Choroid plexus epithelial cell (primary cell): Measurements from ENCODE around the gene PHACTR1.

Experiments
- DNase-seq: peaks from one replicate; pipeline ENCODE4 v3.0.0-alpha.2; 2010; ENCODE audit warnings: low read depth
- H3K4me3 ChIP-seq: 2 replicates; pipeline ENCODE4 v1.5.1; 2011; ENCODE audit warnings: low read depth, mild to moderate bottlenecking, control low read depth, low read length, moderate library complexity
- TF ChIP-seq, protein P1 (sequence below): conservative IDR thresholded peaks from 2 replicates; pipeline ENCODE4 v1.5.1; 2011; ENCODE audit warnings: low read depth, mild to moderate bottlenecking, control low read depth, inconsistent platforms, low read length, moderate library complexity

Gene PHACTR1

DNA sequence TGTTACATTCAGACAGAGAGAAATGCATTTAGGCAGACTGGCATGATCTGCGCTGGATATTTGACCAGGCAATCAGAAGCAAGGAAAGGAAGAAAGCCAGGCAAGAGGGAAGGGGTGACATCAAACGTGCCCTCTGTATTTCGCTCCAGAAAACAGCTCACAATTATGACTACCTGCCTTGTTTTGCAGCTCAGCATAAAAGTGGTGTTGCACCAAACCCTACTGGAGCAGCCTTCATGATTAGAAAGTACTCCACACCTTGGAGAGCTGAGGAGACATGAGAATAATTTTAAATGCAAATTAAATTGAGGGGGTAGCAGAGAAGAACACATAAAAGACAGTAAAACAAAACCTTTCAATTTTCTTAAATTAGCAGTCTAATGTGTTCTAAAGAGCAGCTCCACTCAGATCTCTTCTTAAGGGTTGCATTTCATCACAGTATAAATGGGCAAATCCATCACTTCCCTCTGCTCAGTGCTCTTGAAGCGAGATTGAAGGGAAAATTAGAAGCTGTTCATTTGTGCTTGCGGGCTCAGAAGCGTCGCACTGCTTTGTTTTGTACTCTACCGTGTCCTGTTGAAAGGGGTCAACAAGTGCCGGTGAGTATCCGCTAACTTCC, at the start of gene PHACTR1:
TSS of gene PHACTR1 (plus strand) at position 470 of the 619 bp plus-strand sequence.
- H3K4me3 ChIP-seq = no peak within 1 kb of the TSS
- DNase-seq = no peak
- TF ChIP-seq, protein P1, sequence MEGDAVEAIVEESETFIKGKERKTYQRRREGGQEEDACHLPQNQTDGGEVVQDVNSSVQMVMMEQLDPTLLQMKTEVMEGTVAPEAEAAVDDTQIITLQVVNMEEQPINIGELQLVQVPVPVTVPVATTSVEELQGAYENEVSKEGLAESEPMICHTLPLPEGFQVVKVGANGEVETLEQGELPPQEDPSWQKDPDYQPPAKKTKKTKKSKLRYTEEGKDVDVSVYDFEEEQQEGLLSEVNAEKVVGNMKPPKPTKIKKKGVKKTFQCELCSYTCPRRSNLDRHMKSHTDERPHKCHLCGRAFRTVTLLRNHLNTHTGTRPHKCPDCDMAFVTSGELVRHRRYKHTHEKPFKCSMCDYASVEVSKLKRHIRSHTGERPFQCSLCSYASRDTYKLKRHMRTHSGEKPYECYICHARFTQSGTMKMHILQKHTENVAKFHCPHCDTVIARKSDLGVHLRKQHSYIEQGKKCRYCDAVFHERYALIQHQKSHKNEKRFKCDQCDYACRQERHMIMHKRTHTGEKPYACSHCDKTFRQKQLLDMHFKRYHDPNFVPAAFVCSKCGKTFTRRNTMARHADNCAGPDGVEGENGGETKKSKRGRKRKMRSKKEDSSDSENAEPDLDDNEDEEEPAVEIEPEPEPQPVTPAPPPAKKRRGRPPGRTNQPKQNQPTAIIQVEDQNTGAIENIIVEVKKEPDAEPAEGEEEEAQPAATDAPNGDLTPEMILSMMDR = no peak

DNA sequence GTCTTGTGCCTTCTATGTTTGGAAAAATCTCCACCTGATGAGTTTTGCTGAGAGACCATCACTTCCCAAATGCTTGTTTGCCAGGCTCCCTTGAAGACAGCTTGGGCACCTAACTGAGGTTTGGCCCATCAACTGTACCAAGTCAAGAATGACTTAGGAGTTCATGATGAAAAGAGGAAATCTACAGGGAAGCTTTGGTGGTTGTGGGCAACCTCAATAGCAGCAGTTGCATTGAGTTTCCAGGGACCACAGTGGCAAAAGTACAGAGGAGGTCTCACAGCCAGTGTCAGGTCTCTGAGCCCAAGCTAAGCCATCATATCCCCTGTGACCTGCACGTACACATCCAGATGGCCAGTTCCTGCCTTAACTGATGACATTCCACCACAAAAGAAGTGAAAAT, 49.7 kb upstream of the PHACTR1 start:
- TF ChIP-seq, protein P1 = no peak
- DNase-seq = no peak
- H3K4me3 ChIP-seq = no peak overlapping the region

DNA sequence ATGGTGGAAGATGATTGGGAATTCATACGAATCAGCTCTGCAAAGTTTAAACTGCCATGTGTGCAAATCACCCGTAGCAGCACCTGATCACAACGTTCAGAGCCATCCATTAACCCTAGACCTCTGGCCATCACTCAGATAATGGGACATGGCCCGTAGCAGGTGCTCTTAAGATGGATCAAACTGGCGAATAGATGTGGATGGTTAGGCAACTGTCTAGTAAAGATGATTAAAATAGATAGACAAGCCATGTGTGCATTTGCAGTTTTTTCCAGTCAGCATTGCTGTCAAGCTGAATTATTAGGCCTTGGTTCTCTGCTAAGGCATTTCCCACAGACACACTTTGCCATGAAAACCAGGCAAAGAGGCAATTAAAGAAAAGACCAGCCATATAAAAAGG, 40.6 kb upstream of the PHACTR1 start:
- H3K4me3 ChIP-seq = no peak overlapping the region
- no peak for DNase-seq
- TF ChIP-seq, protein P1 = no peak

DNA sequence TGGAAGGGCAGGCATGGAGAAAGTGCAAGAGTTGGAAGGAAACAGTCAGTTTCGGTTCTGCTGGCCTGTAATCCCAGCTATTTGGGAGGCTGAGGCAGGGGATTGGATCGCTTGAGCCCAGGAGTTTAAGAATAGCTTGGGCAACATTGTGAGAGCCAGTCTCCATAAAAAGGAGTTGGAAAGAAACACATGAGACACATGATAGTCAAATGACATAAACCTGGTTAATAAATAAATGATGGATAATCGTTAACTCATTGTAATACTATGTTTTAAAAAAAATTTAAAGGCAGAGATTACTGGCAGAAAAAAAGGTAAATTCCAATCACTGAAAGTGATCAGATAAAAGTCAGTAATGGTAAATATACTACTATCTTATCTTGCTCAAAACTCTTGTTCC, 37.2 kb upstream of the PHACTR1 start:
- no peak for DNase-seq
- TF ChIP-seq, protein P1 = no peak
- no peak overlapping the region for H3K4me3 ChIP-seq

DNA sequence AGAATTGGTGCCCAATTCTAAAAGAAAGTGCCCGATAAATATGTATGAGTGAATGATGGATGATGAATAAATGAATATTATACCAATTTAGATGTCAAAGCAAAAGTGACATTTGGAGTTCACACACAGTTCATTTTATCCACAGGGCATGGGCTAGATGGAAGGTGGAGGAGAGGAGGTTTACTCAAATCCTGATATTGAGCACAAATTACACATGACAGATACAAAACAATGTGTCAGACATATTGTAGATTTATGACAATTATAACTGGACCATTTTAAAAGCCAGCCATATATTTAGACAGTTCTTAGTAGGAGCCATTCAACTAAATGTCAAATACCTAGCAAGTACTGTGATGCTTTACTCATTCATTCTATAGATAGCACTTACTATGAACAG, 23.4 kb upstream of the PHACTR1 start:
- H3K4me3 ChIP-seq = no peak overlapping the region
- TF ChIP-seq, protein P1 = no peak
- DNase-seq = no peak

DNA sequence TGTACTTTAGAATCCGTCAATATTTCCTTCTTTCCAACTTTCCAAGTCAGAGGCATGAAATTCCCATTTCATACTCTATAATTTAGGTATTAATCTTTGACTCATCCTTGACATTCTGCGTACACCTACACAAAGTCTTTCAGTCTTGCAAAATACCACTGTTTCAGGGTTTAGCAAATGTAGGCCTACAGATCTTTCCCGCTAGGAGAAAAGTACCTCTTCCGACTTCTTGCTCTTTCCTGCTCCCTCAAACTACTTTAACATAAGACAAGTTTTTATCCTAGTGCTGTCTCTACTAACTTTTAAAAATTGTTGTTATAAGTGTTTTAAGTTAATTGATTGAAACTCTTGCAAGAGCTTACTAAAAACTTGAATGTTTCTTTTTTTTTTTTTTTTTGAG, 18.3 kb upstream of the PHACTR1 start:
- TF ChIP-seq, protein P1 = no peak
- DNase-seq = no peak
- no peak overlapping the region for H3K4me3 ChIP-seq

DNA sequence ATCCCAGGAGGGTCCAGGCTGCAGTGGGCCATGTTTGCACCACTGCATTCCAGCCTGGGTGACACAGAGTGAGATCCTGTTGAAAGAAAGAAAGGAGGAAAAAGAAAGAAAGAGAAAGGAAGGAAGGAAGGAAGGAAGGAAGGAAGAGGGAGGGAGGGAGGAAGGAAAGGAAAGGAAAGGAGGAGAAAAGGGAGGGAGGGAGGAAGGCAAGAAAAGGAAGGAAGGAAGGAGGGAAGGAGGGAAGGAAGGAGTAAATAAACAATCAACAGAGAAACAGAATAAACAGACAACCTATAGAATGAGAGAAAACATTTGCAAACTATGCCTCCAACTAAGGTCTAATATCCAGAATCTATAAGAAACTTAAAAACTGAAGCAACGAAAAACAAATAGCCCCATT, 11.6 kb upstream of the PHACTR1 start:
- TF ChIP-seq, protein P1 = no peak
- no peak overlapping the region for H3K4me3 ChIP-seq
- no peak for DNase-seq
